ENCODE results near the gene MPST.

The MPST gene

GRCh38 chr22:37028692-37029674 lies 9.4 kb downstream of the MPST start:
- peaks cover 46% of the 10 kb centered on the region for H3K4me1 ChIP-seq (ENCODE audit: control insufficient read depth, insufficient read depth, low read length)
- H3K4me3 ChIP-seq (ENCODE audit: low read length) = no peak overlapping the region
- H3K9me3 ChIP-seq (ENCODE audit: control insufficient read depth, low read length) = no peaks in the 10 kb centered on the region
- H3K36me3 ChIP-seq (ENCODE audit: control insufficient read depth, insufficient read depth, low read length) = peaks cover 6% of the 10 kb centered on the region
- H3K27me3 ChIP-seq (ENCODE audit: control insufficient read depth, insufficient read depth, low read length) = no peaks in the 10 kb centered on the region
- H3K9ac ChIP-seq (ENCODE audit: low read length) = no peak overlapping the region

GRCh38 chr22:37030560-37031281 lies 11.2 kb downstream of the MPST start:
- H3K9ac ChIP-seq (ENCODE audit: low read length) = peak overlapping the region; percentile 35
- no peaks in the 10 kb centered on the region for H3K9me3 ChIP-seq (ENCODE audit: control insufficient read depth, low read length)
- H3K27me3 ChIP-seq (ENCODE audit: control insufficient read depth, insufficient read depth, low read length) = no peaks in the 10 kb centered on the region
- H3K4me3 ChIP-seq (ENCODE audit: low read length) = no peak overlapping the region
- H3K36me3 ChIP-seq (ENCODE audit: control insufficient read depth, insufficient read depth, low read length) = peaks cover 6% of the 10 kb centered on the region
- H3K4me1 ChIP-seq (ENCODE audit: control insufficient read depth, insufficient read depth, low read length) = peaks cover 46% of the 10 kb centered on the region

- no peak overlapping the region for H3K4me3 ChIP-seq (ENCODE audit: low read length)
- H3K36me3 ChIP-seq (ENCODE audit: control insufficient read depth, insufficient read depth, low read length) = peaks cover 6% of the 10 kb centered on the region
- H3K27me3 ChIP-seq (ENCODE audit: control insufficient read depth, insufficient read depth, low read length) = no peaks in the 10 kb centered on the region
- H3K9me3 ChIP-seq (ENCODE audit: control insufficient read depth, low read length) = no peaks in the 10 kb centered on the region
- peak overlapping the region; percentile 36 for H3K9ac ChIP-seq (ENCODE audit: low read length)
- H3K4me1 ChIP-seq (ENCODE audit: control insufficient read depth, insufficient read depth, low read length) = peaks cover 49% of the 10 kb centered on the region
These were observed 12.6 kb downstream of the MPST start for GRCh38 chr22:37032134-37032534.

GRCh38 chr22:37032535-37033460 lies 13.3 kb downstream of the MPST start:
- H3K9me3 ChIP-seq (ENCODE audit: control insufficient read depth, low read length) = no peaks in the 10 kb centered on the region
- H3K27me3 ChIP-seq (ENCODE audit: control insufficient read depth, insufficient read depth, low read length) = peaks cover 2% of the 10 kb centered on the region
- peak overlapping the region; percentile 37 for H3K9ac ChIP-seq (ENCODE audit: low read length)
- peaks cover 49% of the 10 kb centered on the region for H3K4me1 ChIP-seq (ENCODE audit: control insufficient read depth, insufficient read depth, low read length)
- H3K36me3 ChIP-seq (ENCODE audit: control insufficient read depth, insufficient read depth, low read length) = peaks cover 6% of the 10 kb centered on the region
- no peak overlapping the region for H3K4me3 ChIP-seq (ENCODE audit: low read length)

GRCh38 chr22:37033605-37034430 lies 14.3 kb downstream of the MPST start:
- no peak overlapping the region for H3K4me3 ChIP-seq (ENCODE audit: low read length)
- peaks cover 3% of the 10 kb centered on the region for H3K27me3 ChIP-seq (ENCODE audit: control insufficient read depth, insufficient read depth, low read length)
- peak overlapping the region; percentile 12 for H3K9ac ChIP-seq (ENCODE audit: low read length)
- H3K4me1 ChIP-seq (ENCODE audit: control insufficient read depth, insufficient read depth, low read length) = peaks cover 49% of the 10 kb centered on the region
- H3K36me3 ChIP-seq (ENCODE audit: control insufficient read depth, insufficient read depth, low read length) = peaks cover 6% of the 10 kb centered on the region
- H3K9me3 ChIP-seq (ENCODE audit: control insufficient read depth, low read length) = no peaks in the 10 kb centered on the region

- no peak overlapping the region for H3K9ac ChIP-seq (ENCODE audit: low read length)
- H3K36me3 ChIP-seq (ENCODE audit: control insufficient read depth, insufficient read depth, low read length) = no peaks in the 10 kb centered on the region
- H3K27me3 ChIP-seq (ENCODE audit: control insufficient read depth, insufficient read depth, low read length) = peaks cover 3% of the 10 kb centered on the region
- no peaks in the 10 kb centered on the region for H3K9me3 ChIP-seq (ENCODE audit: control insufficient read depth, low read length)
- no peak overlapping the region for H3K4me3 ChIP-seq (ENCODE audit: low read length)
- peaks cover 47% of the 10 kb centered on the region for H3K4me1 ChIP-seq (ENCODE audit: control insufficient read depth, insufficient read depth, low read length)
These were observed 17.3 kb downstream of the MPST start for GRCh38 chr22:37036655-37037377.

GRCh38 chr22:37037669-37038068 lies 18.1 kb downstream of the MPST start:
- H3K27me3 ChIP-seq (ENCODE audit: control insufficient read depth, insufficient read depth, low read length) = peaks cover 3% of the 10 kb centered on the region
- no peaks in the 10 kb centered on the region for H3K9me3 ChIP-seq (ENCODE audit: control insufficient read depth, low read length)
- no peaks in the 10 kb centered on the region for H3K36me3 ChIP-seq (ENCODE audit: control insufficient read depth, insufficient read depth, low read length)
- H3K9ac ChIP-seq (ENCODE audit: low read length) = no peak overlapping the region
- H3K4me3 ChIP-seq (ENCODE audit: low read length) = no peak overlapping the region
- peaks cover 40% of the 10 kb centered on the region for H3K4me1 ChIP-seq (ENCODE audit: control insufficient read depth, insufficient read depth, low read length)

GRCh38 chr22:37039466-37039865 lies 19.9 kb downstream of the MPST start:
- Histone ChIP-seq H3K9ac (ENCODE audit: low read length) (no peak overlapping the region), H3K36me3 (ENCODE audit: control insufficient read depth, insufficient read depth, low read length) (no peaks in the 10 kb centered on the region), H3K27me3 (ENCODE audit: control insufficient read depth, insufficient read depth, low read length) (peaks cover 3% of the 10 kb centered on the region), H3K4me3 (ENCODE audit: low read length) (no peak overlapping the region), H3K9me3 (ENCODE audit: control insufficient read depth, low read length) (no peaks in the 10 kb centered on the region), H3K4me1 (ENCODE audit: control insufficient read depth, insufficient read depth, low read length) (peaks cover 40% of the 10 kb centered on the region)

GRCh38 chr22:37043209-37043827 lies 23.8 kb downstream of the MPST start:
- Histone ChIP-seq H3K36me3 (ENCODE audit: control insufficient read depth, insufficient read depth, low read length) (no peaks in the 10 kb centered on the region), H3K4me1 (ENCODE audit: control insufficient read depth, insufficient read depth, low read length) (peaks cover 36% of the 10 kb centered on the region), H3K4me3 (ENCODE audit: low read length) (no peak overlapping the region), H3K9ac (ENCODE audit: low read length) (peak overlapping the region; percentile 3), H3K9me3 (ENCODE audit: control insufficient read depth, low read length) (no peaks in the 10 kb centered on the region), H3K27me3 (ENCODE audit: control insufficient read depth, insufficient read depth, low read length) (no peaks in the 10 kb centered on the region)

GRCh38 chr22:37043828-37044538 lies 24.4 kb downstream of the MPST start:
- Histone ChIP-seq H3K4me3 (ENCODE audit: low read length) (no peak overlapping the region), H3K4me1 (ENCODE audit: control insufficient read depth, insufficient read depth, low read length) (peaks cover 36% of the 10 kb centered on the region), H3K36me3 (ENCODE audit: control insufficient read depth, insufficient read depth, low read length) (no peaks in the 10 kb centered on the region), H3K9ac (ENCODE audit: low read length) (peak overlapping the region; percentile 3), H3K27me3 (ENCODE audit: control insufficient read depth, insufficient read depth, low read length) (no peaks in the 10 kb centered on the region), H3K9me3 (ENCODE audit: control insufficient read depth, low read length) (no peaks in the 10 kb centered on the region)
